Glomerular endothelial cell (primary cell): ENCODE measurements around the gene SMARCA5. TPM values are rescaled to one million over a fixed set of nuclear protein-coding genes. Genes with fewer than 3 reads are reported as not detected.
A peak's percentile ranks its signal among the peaks of the same experiment; 100 is the strongest.

Source experiments
- DNase-seq: peaks from one replicate; pipeline ENCODE4 v3.0.0-alpha.2; 2011; ENCODE audit warnings: low read depth, low spot score; ENCODE audit errors: extremely low read depth
- total RNA-seq: library from RNA; depleted of rRNA; stranded (reverse); fragments of >200 nt; gene quantifications from 2 replicates; pipeline ENCODE4 v1.2.3, GENCODE V29; 2015

SMARCA5 gene
- total RNA-seq, 1 donor from 2014 or later: 53.6 TPM

GRCh38 chr4:143538979-143539669 is 25.6 kb downstream of the SMARCA5 start:
- no peak for DNase-seq

GRCh38 chr4:143539670-143540023 is 26.1 kb downstream of the SMARCA5 start:
- no peak for DNase-seq

GRCh38 chr4:143549928-143550327 is 36.4 kb downstream of the SMARCA5 start:
- no peak for DNase-seq

GRCh38 chr4:143554728-143555597 is 41.5 kb downstream of the SMARCA5 start:
- no peak for DNase-seq

- DNase-seq: no peak
Observed at GRCh38 chr4:143555676-143556075, 42.2 kb downstream of the SMARCA5 start.

- no peak for DNase-seq
Observed at GRCh38 chr4:143558286-143558685, 44.8 kb downstream of the SMARCA5 start.

- peak; percentile 44 for DNase-seq
Observed at GRCh38 chr4:143558823-143559756, 45.6 kb downstream of the SMARCA5 start.

- DNase-seq: no peak
Observed at GRCh38 chr4:143559757-143560147, 46.2 kb downstream of the SMARCA5 start.

GRCh38 chr4:143564472-143564871 is 51.0 kb downstream of the SMARCA5 start:
- no peak for DNase-seq

- no peak for DNase-seq
Observed at GRCh38 chr4:143575331-143575730, 61.8 kb downstream of the SMARCA5 start.

- no peak for DNase-seq
Observed at GRCh38 chr4:143581331-143581946, 67.9 kb downstream of the SMARCA5 start.

GRCh38 chr4:143585548-143585947 is 72.0 kb downstream of the SMARCA5 start:
- no peak for DNase-seq

- DNase-seq: peak; percentile 69
Observed at GRCh38 chr4:143586080-143586479, 72.6 kb downstream of the SMARCA5 start.

- DNase-seq: no peak
Observed at GRCh38 chr4:143587703-143588102, 74.2 kb downstream of the SMARCA5 start.

GRCh38 chr4:143597276-143597675 is 83.8 kb downstream of the SMARCA5 start:
- DNase-seq: no peak

GRCh38 chr4:143598816-143599215 is 85.3 kb downstream of the SMARCA5 start:
- no peak for DNase-seq

GRCh38 chr4:143599827-143600226 is 86.3 kb downstream of the SMARCA5 start:
- DNase-seq: no peak

- DNase-seq: no peak
Observed at GRCh38 chr4:143606480-143606879, 93.0 kb downstream of the SMARCA5 start.
